H1 (cell line): ENCODE measurements around the gene POU5F1. TPM values are rescaled to one million over a fixed set of nuclear protein-coding genes. Genes with fewer than 3 reads are reported as not detected.
A peak's percentile ranks its signal among the peaks of the same experiment; 100 is the strongest.

Experiments used
- CTCF ChIA-PET: fragments of 300-600 bp; sonication (Branson Sonifier 250); formaldehyde crosslinking; loops from one replicate; lab custom pipeline; 2021; ENCODE audit not compliant: partially characterized antibody; lab: Charles Lee
- POLR2A ChIA-PET: fragments of 300-600 bp; sonication (Branson Sonifier 250); formaldehyde crosslinking; loops from one replicate; lab custom pipeline; 2021; ENCODE audit warnings: inconsistent platforms; ENCODE audit not compliant: partially characterized antibody; lab: Charles Lee
- DNase-seq, 2 experiments: peaks; one replicate each; pipeline versions ENCODE4 v3.0.0 to v3.0.0-alpha.2; 2010 to 2022; ENCODE audit warnings: low spot score in 2 of 2, low read depth in 1 of 2, mixed read lengths in 1 of 2
- FAIRE-seq: peaks from 2 replicates; lab custom pipeline; 2011; peaks lifted over from hg19 to GRCh38; lab: Jason Lieb, UNC
- H2AFZ ChIP-seq: 2 replicates; pipeline ENCODE4 v1.8.1; 2012; ENCODE audit warnings: low read length, inconsistent platforms
- H2AK5ac ChIP-seq: 2 replicates; pipeline ENCODE4 v1.6.1; 2013; ENCODE audit warnings: low read depth, low read length
- H2BK120ac ChIP-seq: replicated peaks from 2 replicates; pipeline ENCODE3; 2013; ENCODE audit warnings: low read depth, low read length, inconsistent platforms
- H2BK12ac ChIP-seq: 2 replicates; pipeline ENCODE4 v1.6.1; 2013; ENCODE audit warnings: low read depth, low read length
- H2BK15ac ChIP-seq: 2 replicates; pipeline ENCODE4 v1.6.1; 2013; ENCODE audit warnings: low read length
- H2BK20ac ChIP-seq: 2 replicates; pipeline ENCODE4 v1.6.1; 2013; ENCODE audit warnings: low read length
- H2BK5ac ChIP-seq: 2 replicates; pipeline ENCODE4 v1.6.1; 2013; ENCODE audit warnings: low read depth, low read length
- H3K14ac ChIP-seq: 2 replicates; pipeline ENCODE4 v1.6.1; 2013; ENCODE audit warnings: inconsistent platforms; ENCODE audit not compliant: insufficient read length
- H3K18ac ChIP-seq: 2 replicates; pipeline ENCODE4 v1.6.1; 2013; ENCODE audit warnings: low read length; ENCODE audit errors: extremely low read depth
- H3K23ac ChIP-seq: 2 replicates; pipeline ENCODE4 v1.6.1; 2013; ENCODE audit warnings: inconsistent platforms; ENCODE audit not compliant: insufficient read length
- H3K23me2 ChIP-seq: 2 replicates; pipeline ENCODE4 v1.6.1; 2013; ENCODE audit warnings: low read depth, low read length
- H3K27ac ChIP-seq: 2 replicates; pipeline ENCODE4 v1.6.1; 2011; ENCODE audit warnings: low read depth, low read length, inconsistent platforms
- H3K27me3 ChIP-seq, 4 experiments: replicated peaks in 1 of 4; 1 replicate in 1 of 4; 2 replicates in 3 of 4; pipeline versions ENCODE4 v1.6.1 to v1.8.1; 2011 to 2013; ENCODE audit warnings: low read length in 3 of 4, mild to moderate bottlenecking in 3 of 4, inconsistent platforms in 2 of 4, mixed read lengths in 2 of 4, moderate library complexity in 1 of 4; ENCODE audit not compliant: control insufficient read depth in 3 of 4, insufficient read depth in 3 of 4; ENCODE audit errors: extremely low read depth in 1 of 4
- H3K36me3 ChIP-seq, 4 experiments: 2 replicates each; pipeline versions ENCODE4 v1.6.1 to v1.8.1; 2011 to 2013; ENCODE audit warnings: mild to moderate bottlenecking in 4 of 4, low read length in 3 of 4, moderate library complexity in 2 of 4, control low read depth in 1 of 4, inconsistent platforms in 1 of 4; ENCODE audit not compliant: insufficient read depth in 4 of 4, control insufficient read depth in 2 of 4
- H3K4ac ChIP-seq: replicated peaks from 2 replicates; pipeline ENCODE3; 2013; ENCODE audit warnings: low read length, low read depth, mixed read lengths, inconsistent platforms; ENCODE audit not compliant: insufficient read length
- H3K4me1 ChIP-seq, 4 experiments: replicated peaks in 1 of 4; 1 replicate in 1 of 4; 2 replicates in 3 of 4; pipeline versions ENCODE4 v1.6.1 to v1.8.1; 2011 to 2013; ENCODE audit warnings: low read length in 3 of 4, inconsistent platforms in 2 of 4, mixed read lengths in 1 of 4; ENCODE audit not compliant: insufficient read depth in 4 of 4, control insufficient read depth in 3 of 4
- H3K4me2 ChIP-seq, 2 experiments: 2 replicates each; pipeline versions ENCODE4 v1.6.1 to v1.8.1; 2011 to 2013; ENCODE audit warnings: low read depth in 2 of 2, low read length in 2 of 2, control low read depth in 1 of 2, inconsistent platforms in 1 of 2, mild to moderate bottlenecking in 1 of 2; ENCODE audit not compliant: insufficient read depth in 1 of 2
- H3K4me3 ChIP-seq, 4 experiments: fragments of 200-600, 300-600 bp in 1 of 4; sonication (generic), shearing (Covaris generic), sonication (Bioruptor Twin) in 1 of 4; 2 replicates each; pipeline versions ENCODE4 v1.5.1 to v1.8.1; 2011 to 2016; ENCODE audit warnings: low read length in 4 of 4, low read depth in 3 of 4, control low read depth in 2 of 4, inconsistent platforms in 2 of 4, mild to moderate bottlenecking in 2 of 4, mixed read lengths in 1 of 4, moderate library complexity in 1 of 4; ENCODE audit not compliant: insufficient read depth in 2 of 4; ENCODE audit errors: extremely low read depth in 1 of 4
- H3K56ac ChIP-seq: replicated peaks from 2 replicates; pipeline ENCODE3; 2013; ENCODE audit warnings: low read depth, mild to moderate bottlenecking, mixed read lengths, low read length, inconsistent platforms; ENCODE audit not compliant: insufficient read length
- H3K79me1 ChIP-seq: 2 replicates; pipeline ENCODE4 v1.6.1; 2013; ENCODE audit warnings: low read depth, low read length, control low read depth
- H3K79me2 ChIP-seq, 2 experiments: 2 replicates each; pipeline versions ENCODE4 v1.6.1 to v1.8.1; 2012 to 2013; ENCODE audit warnings: low read length in 2 of 2, mild to moderate bottlenecking in 2 of 2, inconsistent platforms in 1 of 2; ENCODE audit not compliant: insufficient read depth in 2 of 2, control insufficient read depth in 1 of 2
- H3K9ac ChIP-seq, 4 experiments: replicated peaks in 1 of 4; 1 replicate in 1 of 4; 2 replicates in 3 of 4; pipeline versions ENCODE4 v1.6.1 to v1.8.1; 2011 to 2013; ENCODE audit warnings: low read depth in 3 of 4, low read length in 3 of 4, control low read depth in 2 of 4, mild to moderate bottlenecking in 2 of 4, moderate library complexity in 2 of 4, inconsistent platforms in 1 of 4; ENCODE audit errors: extremely low read depth in 1 of 4
- H3K9me3 ChIP-seq, 2 experiments: 2 replicates each; pipeline versions ENCODE4 v1.6.1 to v1.8.1; 2012 to 2013; ENCODE audit warnings: mild to moderate bottlenecking in 2 of 2, moderate library complexity in 2 of 2, control low read depth in 1 of 2, inconsistent platforms in 1 of 2, low read depth in 1 of 2, low read length in 1 of 2, mixed read lengths in 1 of 2; ENCODE audit not compliant: insufficient read depth in 2 of 2
- H4K20me1 ChIP-seq, 2 experiments: replicated peaks in 1 of 2; 2 replicates each; pipeline versions ENCODE3 to v1.8.1; 2011 to 2013; ENCODE audit warnings: inconsistent platforms in 2 of 2, low read length in 2 of 2, mild to moderate bottlenecking in 1 of 2; ENCODE audit not compliant: insufficient read depth in 2 of 2, control insufficient read depth in 1 of 2
- H4K5ac ChIP-seq: 2 replicates; pipeline ENCODE4 v1.6.1; 2013; ENCODE audit warnings: low read length, low read depth, mixed read lengths, inconsistent platforms; ENCODE audit not compliant: insufficient read length
- H4K8ac ChIP-seq: 2 replicates; pipeline ENCODE4 v1.8.0; 2013; ENCODE audit warnings: mild to moderate bottlenecking, moderate library complexity, low read length, inconsistent platforms; ENCODE audit not compliant: insufficient read depth; ENCODE audit errors: extremely low read depth
- H4K91ac ChIP-seq: replicated peaks from 2 replicates; pipeline ENCODE3; 2013; ENCODE audit warnings: low read length, mixed read lengths, inconsistent platforms; ENCODE audit not compliant: insufficient read length
- CBX8 ChIP-seq: fragments of 300-800, 300-1000 bp; sonication (generic); IDR thresholded peaks from 2 replicates; pipeline ENCODE4 v1.7.1; 2016; ENCODE audit warnings: low read depth, low read length, borderline replicate concordance
- KDM4A ChIP-seq: IDR thresholded peaks from one replicate; pipeline ENCODE4 v1.7.1; 2012; ENCODE audit warnings: low read depth, mild to moderate bottlenecking, moderate library complexity, low read length, inconsistent platforms; ENCODE audit not compliant: severe bottlenecking
- PHF8 ChIP-seq: fragments of 200-600 bp; sonication (generic); conservative IDR thresholded peaks from 2 replicates; pipeline ENCODE4 v1.7.1; 2012; ENCODE audit warnings: low read depth, mild to moderate bottlenecking, inconsistent platforms, low read length, moderate library complexity
- SUZ12 ChIP-seq: fragments of 200-600 bp; sonication (generic); IDR thresholded peaks from 2 replicates; pipeline ENCODE4 v1.6.1; 2012; ENCODE audit warnings: mild to moderate bottlenecking, inconsistent platforms, low read length, moderate library complexity, mixed read lengths
- WGBS, 2 experiments: shearing (Covaris generic) in 1 of 2; methylation state at CpG; one replicate each; pipeline versions ENCODE4 v1.1.6 to v1.1.7; 2013 to 2015; ENCODE audit warnings: low lambda C conversion rate in 2 of 2, mixed read lengths in 2 of 2, inconsistent platforms in 1 of 2, low coverage in 1 of 2, missing lambda C conversion rate in 1 of 2; ENCODE audit not compliant: insufficient replicate concordance in 2 of 2, insufficient coverage in 1 of 2, insufficient read length in 1 of 2; ENCODE audit errors: extremely low coverage in 1 of 2, missing lambda C conversion rate in 1 of 2; 5-methylcytosine and 5-hydroxymethylcytosine counted together
- polyA plus RNA-seq, 7 experiments: library from polyadenylated mRNA; depleted of rRNA in 3 of 7; stranded (reverse) in 5 of 7; unstranded in 2 of 7; fragments of >200 nt in 5 of 7; fragments of 200-250 nt in 2 of 7; gene quantifications; 1 replicate in 5 of 7; 2 replicates in 1 of 7; 4 replicates in 1 of 7; pipeline versions ENCODE4 v1.2.1 to v1.2.3, GENCODE V29; 2011 to 2013; ENCODE audit warnings: missing spikeins in 2 of 7, mixed read lengths in 2 of 7
- total RNA-seq: library from RNA; stranded (reverse); fragmentation: NEBNext Ultra II Directional; extraction: Animal tissue kit (Norgen Biotek cat#: 25700); gene quantifications from 2 replicates; pipeline ENCODE4 v1.2.1, GENCODE V29; 2021

POU5F1 gene
- total and polyA plus RNA-seq, 2 of the 8 experiments (the other 6 are each of a cell fraction or from before 2014, with no cell fraction given): 2,437 to 2,526 TPM

DNA sequence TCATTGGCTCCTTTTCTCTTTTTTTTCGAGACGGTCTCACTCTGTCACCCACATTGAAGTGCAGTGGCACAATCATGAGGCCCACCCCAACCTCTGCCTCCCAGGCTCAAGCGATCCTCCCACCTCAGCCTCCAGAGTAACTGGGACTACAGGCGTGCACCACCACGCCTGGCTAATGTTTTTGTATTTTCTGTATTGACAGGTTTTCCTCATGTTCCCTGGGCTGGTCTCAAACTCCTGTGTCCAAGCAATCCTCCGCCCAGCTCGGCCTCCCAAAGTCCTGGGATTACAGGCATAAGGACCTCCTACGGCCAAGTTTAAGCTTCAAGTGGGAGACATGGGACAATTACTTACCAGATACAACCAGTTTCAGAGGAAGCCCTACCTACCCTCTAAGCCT lies 9.4 kb upstream of the POU5F1 start:
- Histone ChIP-seq H3K23me2 (no peaks in the 10 kb centered on the region), H3K36me3 (no peaks in the 10 kb centered on the region), H2BK12ac (peak overlapping the region; percentile 68; the same call in 1 of the 2 replicates), H3K18ac (no peak overlapping the region), H2BK20ac (0 out of 2 replicates have a peak overlapping the region, but pooled peaks have one; percentile 23), H3K9me3 (no peaks in the 10 kb centered on the region; a peak in 1 of 4 replicates), H4K5ac (no peak overlapping the region), H2BK5ac (no peak overlapping the region; the same call in 1 of the 2 replicates), H4K8ac (no peak overlapping the region), H2BK120ac (no peak overlapping the region), H3K4me1 (peaks cover 0 to 12% (median 8%) of the 10 kb centered on the region in 4 experiments; a peak in 5 of 7 replicates), H3K27ac (no peak overlapping the region), H3K79me1 (peaks cover 4% of the 10 kb centered on the region), H4K20me1 (no peaks in the 10 kb centered on the region), H3K14ac (no peak overlapping the region), H3K4me3 (no peak overlapping the region), H2AK5ac (0 out of 2 replicates have a peak overlapping the region, but pooled peaks have one; percentile 33), H3K79me2 (peaks cover 0 to 14% of the 10 kb centered on the region in 2 experiments; a peak in 2 of 4 replicates), H3K56ac (no peak overlapping the region), H4K91ac (peak overlapping the region; percentile 84), H3K4me2 (no peak overlapping the region), H3K23ac (no peak overlapping the region), H3K9ac (no peak overlapping the region), H2BK15ac (no peak overlapping the region), H2AFZ (no peak overlapping the region), H3K4ac (no peak overlapping the region), H3K27me3 (no peaks in the 10 kb centered on the region)
- no peak for FAIRE-seq
- CTCF ChIA-PET: interaction anchor here (1.6 kb wide), 1 partner anchor 10 kb away, joined by 3 read pairs; no protein-coding TSS in a partner anchor
- DNase-seq: no peak
- WGBS, 2 experiments: 90% methylated on average over 8 of the region's 8 CpGs; no CpG with 5 or more reads in 1 of the 2 experiments
- POLR2A ChIA-PET: interaction anchor here (61.6 to 68.5 kb wide), 2 partner anchors 11 to 32 kb away, joined by 2251 read pairs; partner anchors contain the start of genes CCHCR1, CDSN, POU5F1 and PSORS1C1
- TF ChIP-seq CBX8 (no peak), SUZ12 (no peak), PHF8 (no peak), KDM4A (no peak)
